GM21526 (cell line): ENCODE results near the gene PPM1M.

Experiments used
- ATAC-seq: cut with Tn5 transposase; IDR thresholded peaks from one replicate; pipeline ENCODE4 v1.9.1; 2021; ENCODE audit warnings: moderate library complexity; ENCODE audit not compliant: unreplicated experiment, low FRiP score

PPM1M gene

GRCh38 chr3:52213901-52214300 lies 31.7 kb upstream of the PPM1M start:
- ATAC-seq = no peak

DNA sequence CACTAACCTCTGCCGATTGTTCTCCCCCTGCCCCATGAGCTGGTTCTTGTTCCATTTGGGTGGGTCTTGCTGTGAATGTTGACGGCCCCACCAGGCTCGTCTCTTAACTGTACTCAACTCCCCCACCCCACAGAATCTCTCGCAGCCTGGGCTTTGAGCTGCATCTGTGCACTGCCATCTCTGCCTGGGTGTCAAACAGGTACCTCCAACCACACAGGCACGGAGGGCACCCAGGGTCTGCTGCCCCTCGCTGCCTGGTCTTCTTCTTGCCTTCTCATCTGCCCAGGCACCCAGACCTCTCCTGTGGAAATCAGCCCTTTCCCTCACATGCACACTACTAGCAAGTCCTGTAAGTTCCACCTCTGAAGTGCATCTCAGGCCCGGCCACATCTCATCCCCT lies 30.2 kb upstream of the PPM1M start:
- ATAC-seq = no peak

DNA sequence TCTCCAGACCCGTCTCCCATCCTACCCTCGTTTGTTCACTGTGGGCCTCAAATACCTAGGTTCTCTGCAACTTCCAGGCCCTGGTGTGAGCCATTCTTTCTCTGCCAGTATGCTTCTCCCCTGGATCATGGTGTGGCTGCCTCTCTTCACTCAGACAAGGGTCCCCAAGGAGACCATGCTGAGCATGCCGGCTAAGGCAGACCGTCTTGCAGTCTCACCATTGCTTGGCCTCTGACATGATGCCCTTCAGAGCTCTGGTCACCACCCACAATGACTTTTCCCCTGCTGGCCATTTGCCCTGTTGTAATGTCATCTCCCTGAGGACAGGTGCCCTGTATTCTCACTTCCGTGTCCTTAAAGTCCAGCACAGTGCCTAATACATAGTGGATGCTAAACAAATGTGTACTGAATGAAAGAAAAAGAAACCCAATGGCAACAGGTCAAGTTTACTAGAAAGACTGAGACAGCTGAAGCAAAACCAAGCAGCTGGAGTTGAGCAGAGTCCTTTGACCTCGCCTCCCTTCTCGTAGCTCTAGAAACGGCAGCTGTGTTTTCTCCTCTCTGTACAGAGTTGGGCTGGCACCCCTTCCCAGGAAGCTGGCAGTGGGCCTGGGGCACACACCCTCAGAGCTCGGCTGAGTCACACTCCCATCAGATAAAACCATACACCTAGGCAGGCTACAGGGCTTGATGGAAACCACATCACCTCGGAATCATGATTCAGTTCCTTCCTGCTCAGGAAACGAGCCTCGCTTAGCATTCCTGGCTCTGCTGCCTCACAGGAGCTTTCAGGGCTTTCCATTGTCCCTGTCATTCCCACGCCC lies 28.8 kb upstream of the PPM1M start:
- no peak for ATAC-seq

DNA sequence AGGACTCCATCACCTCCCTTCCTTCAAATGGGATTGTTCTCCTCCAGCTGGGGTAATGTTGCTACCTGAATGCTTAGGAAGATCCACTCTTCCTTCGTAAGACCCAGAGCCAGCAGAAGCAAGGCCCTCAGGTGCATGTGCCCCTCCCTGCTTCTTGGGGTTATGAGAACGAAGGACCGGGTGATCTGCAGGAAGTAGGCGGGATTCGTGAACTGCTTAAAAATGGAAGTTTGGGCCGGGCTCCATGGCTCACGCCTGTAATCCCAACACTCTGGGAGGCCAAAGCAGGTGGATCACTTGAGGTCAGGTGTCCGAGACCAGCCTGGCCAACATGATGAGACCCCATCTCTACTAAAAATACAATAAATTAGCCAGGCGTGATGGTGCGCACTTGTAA lies 28.2 kb upstream of the PPM1M start:
- no peak for ATAC-seq

DNA sequence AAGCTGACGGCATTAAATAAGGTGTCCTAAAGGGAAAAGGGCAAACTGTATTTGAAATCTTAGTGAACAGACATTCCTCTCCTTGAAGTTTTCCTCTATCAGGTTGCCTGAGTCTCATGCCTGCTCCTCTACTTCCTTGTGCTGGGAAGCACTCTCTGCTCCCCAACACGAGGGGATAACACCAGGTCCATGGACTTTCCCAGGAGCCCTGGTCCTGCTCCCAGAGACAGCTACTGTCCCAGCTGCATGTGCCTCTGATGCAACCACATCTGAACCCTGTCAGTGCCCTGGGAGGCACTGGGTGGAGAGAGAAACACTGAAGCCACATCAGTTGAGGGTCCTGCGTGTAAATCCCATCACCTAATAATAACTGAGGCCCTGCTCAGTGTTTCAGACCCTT lies 27.5 kb upstream of the PPM1M start:
- ATAC-seq = no peak

DNA sequence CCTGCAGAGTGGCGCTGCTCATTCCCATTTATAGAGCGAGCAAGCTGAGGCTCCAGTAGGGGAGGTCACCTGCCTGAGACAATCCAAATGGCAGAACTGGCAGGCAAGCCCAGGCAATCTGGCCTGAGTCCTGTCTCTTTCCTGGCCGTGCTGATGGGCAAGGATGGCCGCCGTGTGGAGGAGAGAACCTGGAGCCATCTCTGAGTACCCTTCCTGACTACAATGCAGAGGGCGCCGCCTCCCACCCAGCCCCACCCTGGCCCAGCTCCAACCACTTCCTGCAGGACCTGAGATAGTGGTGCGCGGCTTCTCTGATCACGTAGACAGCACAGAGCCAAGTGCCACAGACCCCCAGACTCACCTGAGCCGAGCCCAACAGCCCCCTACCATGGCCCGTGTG lies 27.1 kb upstream of the PPM1M start:
- ATAC-seq = no peak

DNA sequence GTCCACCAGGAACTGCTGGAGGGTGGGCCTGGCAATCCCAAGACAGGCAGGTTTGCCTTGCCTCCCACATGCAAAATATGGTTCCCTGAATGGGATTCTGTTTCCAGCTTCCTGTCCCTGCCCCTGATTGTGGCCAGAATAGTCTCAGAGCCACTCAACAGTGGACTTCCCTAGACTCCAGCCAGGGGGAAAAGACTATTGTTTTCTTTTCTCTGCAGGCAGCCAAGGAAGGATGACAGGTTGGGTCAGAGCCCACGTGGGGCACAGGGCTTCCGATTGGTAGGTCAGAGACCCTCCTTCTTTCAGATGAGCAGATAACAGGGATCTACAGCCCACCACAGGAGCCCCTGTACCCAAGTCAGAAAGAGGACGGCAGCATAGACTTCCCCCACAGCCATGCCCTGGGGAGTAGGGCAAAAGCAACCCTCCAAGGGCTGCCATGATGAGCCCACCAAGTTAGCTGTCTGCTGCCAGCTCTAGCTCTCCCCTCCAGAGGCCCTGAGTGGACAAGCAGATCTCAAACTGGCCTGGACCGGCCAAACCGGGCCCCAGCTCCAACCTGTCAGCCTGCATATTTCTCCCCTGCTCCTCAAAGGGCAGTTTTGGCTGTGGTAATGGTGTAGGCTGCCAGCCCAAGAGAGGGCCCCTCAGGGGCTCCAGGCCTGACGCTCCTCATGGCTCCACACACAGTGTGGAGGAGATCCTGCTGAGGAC lies 26.5 kb upstream of the PPM1M start:
- ATAC-seq = no peak

- ATAC-seq = peak; percentile 46
Measured at GRCh38 chr3:52220380-52221026, 25.1 kb upstream of the PPM1M start.

DNA sequence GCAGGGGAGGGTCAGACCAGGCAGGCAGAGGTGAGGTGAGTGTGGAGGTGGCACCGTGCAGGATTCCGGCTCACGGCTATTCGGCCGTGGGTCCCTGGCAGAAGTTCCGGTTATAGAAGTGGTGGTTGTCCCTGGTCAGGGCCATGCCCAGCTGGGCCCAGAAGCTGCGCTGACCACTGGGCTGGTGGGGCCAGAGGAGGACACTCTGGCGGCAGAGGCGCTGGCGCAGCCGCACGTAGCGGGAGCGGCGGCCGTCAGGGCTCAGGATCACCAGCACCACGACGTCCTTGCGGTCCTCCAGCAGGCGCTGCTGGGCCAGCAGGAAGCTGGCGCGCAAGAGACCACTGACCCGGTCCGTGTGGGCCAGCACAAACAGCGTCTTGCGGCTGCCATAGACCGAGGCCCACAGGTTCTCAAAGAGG lies 24.4 kb upstream of the PPM1M start:
- no peak for ATAC-seq

DNA sequence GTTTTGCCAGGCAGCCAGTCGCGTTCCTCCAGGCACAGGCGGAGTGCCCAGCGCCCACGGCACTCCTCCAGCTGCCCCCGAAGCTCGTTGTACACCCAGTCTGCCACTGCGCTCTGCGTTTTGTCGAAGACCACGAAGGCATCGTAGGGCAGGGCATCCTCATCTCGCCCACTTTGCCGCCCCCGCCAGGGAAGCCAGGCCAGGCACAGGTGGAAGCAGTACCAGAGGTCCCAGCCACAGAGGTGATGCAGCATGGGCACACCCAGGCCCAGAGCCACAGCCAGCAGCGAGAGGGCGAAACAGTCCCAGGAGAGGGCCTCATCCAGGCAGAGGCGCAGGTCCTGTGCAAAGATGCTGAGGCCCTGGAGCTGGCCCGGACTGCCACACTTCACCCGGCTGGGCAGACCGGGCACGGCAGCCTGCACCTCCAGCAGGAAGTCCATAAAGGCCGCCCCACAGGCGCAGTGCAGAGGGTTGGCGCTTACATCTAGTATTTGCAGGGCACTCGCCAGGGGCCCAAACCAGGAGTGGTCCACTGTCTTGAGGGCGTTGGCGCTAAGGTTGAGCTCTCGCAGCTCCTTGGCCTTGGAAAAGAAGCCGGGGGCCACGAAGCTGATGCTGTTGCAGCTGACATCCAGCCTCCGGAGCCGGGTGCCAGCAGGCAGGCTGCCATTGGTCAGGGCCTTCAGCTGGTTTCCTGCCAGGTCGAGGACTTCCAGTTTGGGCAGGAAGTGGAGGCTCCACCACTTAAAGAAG lies 23.8 kb upstream of the PPM1M start:
- no peak for ATAC-seq

DNA sequence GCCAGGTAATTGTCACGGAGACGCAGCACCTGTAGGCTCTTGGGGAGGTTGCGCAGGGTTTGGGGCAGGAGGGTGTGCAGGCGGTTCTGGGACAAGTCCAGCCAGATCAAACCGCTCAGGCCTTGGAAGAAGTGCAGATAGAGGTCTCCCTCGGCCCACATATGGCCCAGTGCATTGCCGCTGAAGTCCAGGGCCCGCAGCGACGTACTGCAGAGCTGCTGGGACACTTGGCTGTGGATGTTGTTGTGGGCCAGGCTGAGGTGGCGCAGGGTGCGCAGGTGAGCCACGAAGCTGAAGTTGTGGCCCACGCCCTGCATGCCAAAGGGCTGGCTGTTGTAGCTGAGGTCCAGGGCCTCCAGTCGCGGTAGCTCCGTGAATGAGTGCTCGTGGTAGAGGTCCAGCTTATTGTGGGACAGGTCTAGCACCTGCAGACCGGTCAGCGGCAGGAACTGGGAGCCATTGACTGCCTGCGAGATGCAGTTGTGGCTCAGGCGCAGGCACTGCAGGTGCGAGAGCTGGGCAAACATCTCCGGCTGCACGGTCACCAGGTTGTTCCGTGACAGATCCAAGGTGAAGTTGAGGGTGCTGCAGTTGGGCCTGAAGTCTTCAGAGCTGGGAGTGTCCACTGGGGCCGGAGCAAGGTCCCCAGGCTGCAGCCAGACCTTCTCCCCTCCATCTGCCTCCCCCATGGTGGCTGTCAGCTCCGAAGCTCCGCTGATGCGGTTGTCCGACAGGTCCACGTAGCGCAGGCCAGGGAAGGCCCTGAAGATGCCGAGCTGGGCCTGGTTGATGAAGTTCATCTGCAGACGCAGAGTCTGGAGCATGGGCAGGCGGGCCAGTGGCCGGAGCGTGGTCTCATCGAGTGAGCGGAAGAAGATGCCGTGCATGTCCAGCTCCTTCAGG lies 23.0 kb upstream of the PPM1M start:
- no peak for ATAC-seq

GRCh38 chr3:52223449-52224408 lies 21.8 kb upstream of the PPM1M start:
- no peak for ATAC-seq

DNA sequence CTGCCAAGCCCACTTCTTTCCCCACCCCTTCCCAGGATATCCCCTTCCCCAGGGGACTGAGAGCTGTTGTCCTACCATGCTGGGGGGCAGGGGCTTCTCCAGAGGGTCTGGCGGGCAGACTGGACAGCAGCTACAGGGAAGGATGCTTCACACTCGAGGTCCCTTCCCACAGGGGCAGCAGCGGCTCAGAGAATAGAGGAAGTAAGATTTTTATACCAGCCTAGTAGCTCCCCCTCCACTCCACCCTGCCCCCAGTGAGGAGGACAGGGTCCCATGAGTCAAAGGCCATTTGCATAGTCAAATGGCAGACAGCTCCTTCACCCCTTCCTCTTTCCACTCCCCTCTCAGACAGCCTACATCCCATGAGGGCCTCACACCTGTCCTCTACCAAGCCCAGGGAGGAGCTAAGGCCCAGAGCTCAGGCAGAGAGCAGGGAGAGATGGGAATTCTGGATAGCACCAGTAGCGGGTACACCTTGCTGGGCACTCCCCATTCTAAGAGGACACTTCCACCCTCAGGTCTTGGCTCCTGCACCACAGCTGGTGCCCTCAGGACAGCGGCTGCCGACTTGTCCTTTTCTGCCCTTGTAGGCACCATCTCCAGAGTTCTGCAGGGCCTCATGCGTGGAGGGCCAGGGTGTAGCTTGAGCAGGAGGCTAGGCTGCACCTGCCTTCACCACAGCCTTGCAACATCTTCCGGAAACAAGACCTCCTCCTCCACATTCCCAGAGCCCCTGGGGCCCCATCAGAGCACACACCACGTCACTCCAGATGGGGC lies 19.9 kb upstream of the PPM1M start, which contains the start of gene TLR9:
TSS of gene TLR9 (minus strand) at position 194 of the 777 bp plus-strand sequence. CDS start at position 78, 116 bp downstream.
- peak; percentile 75 for ATAC-seq

DNA sequence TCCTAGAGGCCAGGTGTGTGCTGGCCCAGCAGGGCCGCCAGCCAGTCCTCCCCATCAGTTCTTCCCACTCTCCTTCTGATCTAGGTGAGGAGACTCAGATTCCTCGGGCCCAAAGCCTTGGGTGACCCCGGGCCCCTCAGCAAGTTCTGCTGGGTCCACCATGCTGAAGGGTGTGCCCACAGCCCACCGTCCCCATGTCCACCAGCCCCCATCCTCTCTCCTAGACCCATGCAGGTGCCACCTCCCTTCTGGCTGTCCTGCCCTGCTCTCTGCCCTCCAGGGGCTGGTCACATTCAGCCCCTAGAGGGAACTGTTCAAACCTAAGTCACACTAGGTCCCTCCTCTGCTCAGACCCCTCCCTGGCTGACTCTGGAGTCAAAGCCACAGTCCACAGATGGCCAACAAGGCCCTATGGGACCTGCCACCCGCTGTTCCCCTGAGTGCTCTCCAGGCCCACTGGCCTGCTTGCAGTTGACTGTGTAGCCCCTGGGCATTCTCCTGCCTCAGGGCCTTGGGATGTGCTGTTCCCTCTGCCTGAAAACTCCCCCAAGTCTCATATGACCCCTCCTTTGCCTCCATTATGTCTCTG lies 19.2 kb upstream of the PPM1M start:
- peak; percentile 6 for ATAC-seq

- ATAC-seq = no peak
Measured at GRCh38 chr3:52227117-52227516, 18.4 kb upstream of the PPM1M start.

- no peak for ATAC-seq
Measured at GRCh38 chr3:52227766-52228165, 17.8 kb upstream of the PPM1M start.

DNA sequence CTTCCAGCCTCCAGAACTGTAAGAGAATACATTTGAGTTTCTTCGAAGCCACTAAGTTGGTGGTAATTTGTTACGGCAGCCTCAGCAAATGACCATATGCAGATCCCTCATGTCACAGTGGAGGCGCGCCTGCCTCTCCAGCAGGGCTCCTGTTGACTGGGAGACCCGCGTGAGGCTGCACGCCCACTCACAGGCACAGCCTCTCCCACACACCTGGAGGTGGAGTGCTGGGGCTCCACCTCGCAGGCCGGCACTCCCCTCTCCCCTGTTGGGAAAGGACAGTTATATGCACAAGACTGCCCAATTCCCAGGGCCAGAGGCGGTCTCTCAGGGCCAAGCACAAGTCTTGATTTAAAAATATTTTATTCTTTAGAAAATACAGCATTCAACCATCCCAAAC lies 17.3 kb upstream of the PPM1M start:
- no peak for ATAC-seq
